Activated CD4-positive, CD25-positive, alpha-beta regulatory T cell treated with anti-CD3 and anti-CD28 coated beads, Interleukin-2, amount 50 U/mL, for 24 hours (primary cell): ENCODE results near the gene AAGAB.
"Not testable (repeated sequence)": the region's sequence is repeated elsewhere in the genome, so short reads cannot be mapped to it uniquely, and the experiment has no call there.

ENCODE experiments used
- ATAC-seq, 2 donors: fragments of 150-1000 bp; cut with Tn5 transposase; one replicate each; pipeline ENCODE4 v1.10.0; 2021; ENCODE audit warnings: mild to moderate bottlenecking in 1 of 2, moderate library complexity in 1 of 2

The AAGAB gene

GRCh38 chr15:67251318-67251717 lies 3.1 kb downstream of the AAGAB start:
- ATAC-seq = no peak

GRCh38 chr15:67249830-67250229 lies 4.6 kb downstream of the AAGAB start:
- ATAC-seq = no peak

- no peak for ATAC-seq
Observed at GRCh38 chr15:67248011-67248505, 6.4 kb downstream of the AAGAB start.

GRCh38 chr15:67246606-67247005 lies 7.9 kb downstream of the AAGAB start:
- ATAC-seq = not testable (repeated sequence)

GRCh38 chr15:67244971-67245478 lies 9.4 kb downstream of the AAGAB start:
- ATAC-seq = no peak

GRCh38 chr15:67242708-67243111 lies 11.8 kb downstream of the AAGAB start:
- no peak for ATAC-seq

- peak; percentile 87 to 89 for ATAC-seq
Observed at GRCh38 chr15:67241132-67241855, 13.2 kb downstream of the AAGAB start.

GRCh38 chr15:67240235-67241131 lies 14.0 kb downstream of the AAGAB start:
- ATAC-seq = peak; percentile 7 to 10

GRCh38 chr15:67232591-67232990 lies 21.9 kb downstream of the AAGAB start:
- no peak for ATAC-seq

- ATAC-seq = no peak
Observed at GRCh38 chr15:67230504-67230903, 24.0 kb downstream of the AAGAB start.

GRCh38 chr15:67228286-67228685 lies 26.2 kb downstream of the AAGAB start:
- ATAC-seq = no peak

GRCh38 chr15:67227846-67228245 lies 26.6 kb downstream of the AAGAB start:
- ATAC-seq = no peak

- no peak for ATAC-seq
Observed at GRCh38 chr15:67227431-67227830, 27.0 kb downstream of the AAGAB start.

GRCh38 chr15:67225336-67225735 lies 29.1 kb downstream of the AAGAB start:
- ATAC-seq = no peak

- no peak for ATAC-seq
Observed at GRCh38 chr15:67224889-67225288, 29.6 kb downstream of the AAGAB start.

GRCh38 chr15:67219288-67219687 lies 35.2 kb downstream of the AAGAB start:
- no peak for ATAC-seq

GRCh38 chr15:67218428-67218827 lies 36.0 kb downstream of the AAGAB start:
- no peak for ATAC-seq

GRCh38 chr15:67216859-67217258 lies 37.6 kb downstream of the AAGAB start:
- no peak for ATAC-seq

- no peak for ATAC-seq
Observed at GRCh38 chr15:67215102-67215501, 39.4 kb downstream of the AAGAB start.

GRCh38 chr15:67212684-67213367 lies 41.6 kb downstream of the AAGAB start:
- ATAC-seq = no peak

- no peak for ATAC-seq
Observed at GRCh38 chr15:67210555-67211168, 43.8 kb downstream of the AAGAB start.

- ATAC-seq = no peak
Observed at GRCh38 chr15:67208396-67208795, 46.1 kb downstream of the AAGAB start.
